H1 (cell line): Measurements from ENCODE around the gene VAT1L.

Source experiments
- EZH2 ChIP-seq: fragments of 200-600 bp; sonication (generic); IDR thresholded peaks from 2 replicates; pipeline ENCODE4 v1.7.1; 2012; ENCODE audit warnings: low read depth, mild to moderate bottlenecking, moderate library complexity, low read length, inconsistent platforms; ENCODE audit not compliant: severe bottlenecking
- GTF2F1 ChIP-seq: IDR thresholded peaks from 2 replicates; pipeline ENCODE4 v1.6.1; 2012; ENCODE audit warnings: low read depth, low read length, improper control_type of control experiment, borderline replicate concordance
- POLR2AphosphoS5 ChIP-seq: IDR thresholded peaks from 2 replicates; pipeline ENCODE4 v1.6.1; 2011; ENCODE audit warnings: low read depth, low read length
- ZNF274 ChIP-seq: IDR thresholded peaks from 2 replicates; pipeline ENCODE4 v1.7.0; 2012; ENCODE audit warnings: low read length, borderline replicate concordance; ENCODE audit errors: extremely low read depth
- TF ChIP-seq, protein P1 (sequence below), 3 experiments: IDR thresholded peaks; 1 replicate in 2 of 3; 2 replicates in 1 of 3; pipeline versions ENCODE4 v1.5.1 to v1.6.1; 2011; ENCODE audit warnings: low read length in 3 of 3, mild to moderate bottlenecking in 3 of 3, inconsistent platforms in 2 of 3, low read depth in 1 of 3, moderate library complexity in 1 of 3; ENCODE audit not compliant: insufficient read depth in 1 of 3; ENCODE audit errors: control extremely low read depth in 1 of 3

DNA sequence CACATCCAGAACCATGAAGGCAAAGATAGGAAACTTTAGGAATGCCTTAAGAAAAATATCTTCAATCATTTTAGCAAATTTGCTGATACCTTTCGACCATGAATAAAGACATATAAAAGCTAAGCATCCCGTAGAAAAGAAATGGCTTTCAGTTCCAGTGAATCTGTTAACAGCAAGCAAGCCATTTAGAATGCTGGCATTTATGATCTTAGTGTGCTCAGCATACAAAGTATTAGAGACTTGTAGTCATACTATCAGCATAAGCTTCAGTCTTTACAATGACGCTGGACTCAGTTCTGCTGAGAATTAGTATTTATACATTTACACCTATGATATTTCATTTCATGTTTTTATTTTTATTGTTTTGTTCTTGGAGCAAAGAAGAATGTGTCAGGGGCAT, 38.7 kb downstream of the VAT1L start:
- TF ChIP-seq, protein P1, sequence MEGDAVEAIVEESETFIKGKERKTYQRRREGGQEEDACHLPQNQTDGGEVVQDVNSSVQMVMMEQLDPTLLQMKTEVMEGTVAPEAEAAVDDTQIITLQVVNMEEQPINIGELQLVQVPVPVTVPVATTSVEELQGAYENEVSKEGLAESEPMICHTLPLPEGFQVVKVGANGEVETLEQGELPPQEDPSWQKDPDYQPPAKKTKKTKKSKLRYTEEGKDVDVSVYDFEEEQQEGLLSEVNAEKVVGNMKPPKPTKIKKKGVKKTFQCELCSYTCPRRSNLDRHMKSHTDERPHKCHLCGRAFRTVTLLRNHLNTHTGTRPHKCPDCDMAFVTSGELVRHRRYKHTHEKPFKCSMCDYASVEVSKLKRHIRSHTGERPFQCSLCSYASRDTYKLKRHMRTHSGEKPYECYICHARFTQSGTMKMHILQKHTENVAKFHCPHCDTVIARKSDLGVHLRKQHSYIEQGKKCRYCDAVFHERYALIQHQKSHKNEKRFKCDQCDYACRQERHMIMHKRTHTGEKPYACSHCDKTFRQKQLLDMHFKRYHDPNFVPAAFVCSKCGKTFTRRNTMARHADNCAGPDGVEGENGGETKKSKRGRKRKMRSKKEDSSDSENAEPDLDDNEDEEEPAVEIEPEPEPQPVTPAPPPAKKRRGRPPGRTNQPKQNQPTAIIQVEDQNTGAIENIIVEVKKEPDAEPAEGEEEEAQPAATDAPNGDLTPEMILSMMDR (IDR thresholded peaks at IDR 0.05; ENCODE audit: control extremely low read depth in 1 of 3, insufficient read depth in 1 of 3, low read depth in 1 of 3, low read length in 3 of 3): no peak
- no peak for TF ChIP-seq GTF2F1
- no peak for TF ChIP-seq EZH2
- TF ChIP-seq POLR2AphosphoS5: no peak
- no peak for TF ChIP-seq ZNF274
